ENCODE measurements around the gene RGMA. TPM values are rescaled to one million over a fixed set of nuclear protein-coding genes. Genes with fewer than 3 reads are reported as not detected.

The RGMA gene
- total RNA-seq, 4 donors from 2014 or later: 5.4 to 14.5 (median 11.0) TPM

DNA sequence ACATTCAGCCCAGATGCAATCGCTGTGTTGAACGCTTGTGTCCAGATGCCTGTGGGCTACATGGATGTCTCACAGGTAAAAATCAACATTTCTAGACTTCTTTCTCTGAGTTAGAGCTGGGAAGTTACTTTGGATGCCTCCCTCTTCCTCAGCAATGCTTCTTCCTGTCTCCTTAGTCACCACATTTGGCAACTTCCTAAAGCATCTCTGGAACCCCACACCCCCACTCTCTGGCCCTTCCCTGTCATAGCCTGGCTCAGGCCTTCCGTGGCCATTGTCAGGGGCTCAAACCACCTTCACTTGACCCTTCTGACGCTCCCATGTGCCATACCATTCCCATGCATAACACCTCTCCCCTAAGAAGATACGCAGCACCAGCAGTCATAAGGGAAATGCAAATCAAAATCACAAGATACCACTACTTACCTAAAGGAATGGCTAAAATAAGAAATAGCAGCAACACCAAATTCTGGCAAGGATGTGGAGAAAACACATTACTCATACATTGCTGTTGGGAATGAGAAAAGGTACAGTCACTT is 21.6 kb upstream of the RGMA start:
- TF ChIP-seq, protein P1, sequence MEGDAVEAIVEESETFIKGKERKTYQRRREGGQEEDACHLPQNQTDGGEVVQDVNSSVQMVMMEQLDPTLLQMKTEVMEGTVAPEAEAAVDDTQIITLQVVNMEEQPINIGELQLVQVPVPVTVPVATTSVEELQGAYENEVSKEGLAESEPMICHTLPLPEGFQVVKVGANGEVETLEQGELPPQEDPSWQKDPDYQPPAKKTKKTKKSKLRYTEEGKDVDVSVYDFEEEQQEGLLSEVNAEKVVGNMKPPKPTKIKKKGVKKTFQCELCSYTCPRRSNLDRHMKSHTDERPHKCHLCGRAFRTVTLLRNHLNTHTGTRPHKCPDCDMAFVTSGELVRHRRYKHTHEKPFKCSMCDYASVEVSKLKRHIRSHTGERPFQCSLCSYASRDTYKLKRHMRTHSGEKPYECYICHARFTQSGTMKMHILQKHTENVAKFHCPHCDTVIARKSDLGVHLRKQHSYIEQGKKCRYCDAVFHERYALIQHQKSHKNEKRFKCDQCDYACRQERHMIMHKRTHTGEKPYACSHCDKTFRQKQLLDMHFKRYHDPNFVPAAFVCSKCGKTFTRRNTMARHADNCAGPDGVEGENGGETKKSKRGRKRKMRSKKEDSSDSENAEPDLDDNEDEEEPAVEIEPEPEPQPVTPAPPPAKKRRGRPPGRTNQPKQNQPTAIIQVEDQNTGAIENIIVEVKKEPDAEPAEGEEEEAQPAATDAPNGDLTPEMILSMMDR (IDR thresholded peaks at IDR 0.05; ENCODE audit: low read depth): no peak

GRCh38 chr15:93109336-93110102 is 20.5 kb upstream of the RGMA start:
- TF ChIP-seq, protein P1 (IDR thresholded peaks at IDR 0.05; ENCODE audit: low read depth): no peak

DNA sequence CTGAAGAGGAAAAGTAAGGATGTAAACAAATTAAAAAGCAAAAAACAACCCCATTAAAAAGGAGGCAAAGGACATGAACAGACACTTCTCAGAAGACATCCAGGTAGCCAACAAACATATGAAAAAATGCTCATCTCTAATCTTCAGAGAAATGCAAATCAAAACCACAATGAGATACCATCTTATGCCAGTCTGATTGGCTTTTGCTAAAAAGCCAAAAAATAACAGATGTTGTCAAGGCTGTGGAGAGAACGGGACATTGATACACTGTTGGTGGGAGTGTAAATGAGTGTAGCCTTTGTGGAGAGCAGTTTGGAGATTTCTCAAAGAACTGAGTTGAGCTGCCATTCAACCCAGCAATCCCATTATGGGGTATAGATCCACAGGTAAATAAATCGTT is 18.6 kb upstream of the RGMA start:
- TF ChIP-seq, protein P1 (IDR thresholded peaks at IDR 0.05; ENCODE audit: low read depth): no peak

- TF ChIP-seq, protein P1 (IDR thresholded peaks at IDR 0.05; ENCODE audit: low read depth): no peak
These were observed 16.5 kb upstream of the RGMA start for GRCh38 chr15:93105485-93105884.

DNA sequence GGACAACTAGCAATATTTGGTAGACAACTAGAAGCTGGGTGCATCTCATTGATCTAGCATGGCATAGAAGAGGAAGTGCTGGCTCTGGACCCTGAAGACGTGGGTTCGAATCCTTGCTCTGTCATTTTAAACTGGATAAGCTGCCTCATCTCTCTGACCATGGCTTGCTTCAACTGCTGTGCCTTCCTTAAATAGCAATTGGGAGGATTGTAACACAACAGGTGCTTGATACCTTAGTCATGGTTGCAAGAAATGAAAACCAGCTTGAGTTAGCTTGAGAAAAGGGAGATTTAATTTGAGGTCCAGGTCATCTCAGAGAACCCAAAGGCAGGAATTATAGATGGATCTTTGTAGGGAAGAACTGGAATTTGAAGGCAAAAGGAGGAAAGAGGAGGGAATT is 14.8 kb upstream of the RGMA start:
- TF ChIP-seq, protein P1 (IDR thresholded peaks at IDR 0.05; ENCODE audit: low read depth): no peak

DNA sequence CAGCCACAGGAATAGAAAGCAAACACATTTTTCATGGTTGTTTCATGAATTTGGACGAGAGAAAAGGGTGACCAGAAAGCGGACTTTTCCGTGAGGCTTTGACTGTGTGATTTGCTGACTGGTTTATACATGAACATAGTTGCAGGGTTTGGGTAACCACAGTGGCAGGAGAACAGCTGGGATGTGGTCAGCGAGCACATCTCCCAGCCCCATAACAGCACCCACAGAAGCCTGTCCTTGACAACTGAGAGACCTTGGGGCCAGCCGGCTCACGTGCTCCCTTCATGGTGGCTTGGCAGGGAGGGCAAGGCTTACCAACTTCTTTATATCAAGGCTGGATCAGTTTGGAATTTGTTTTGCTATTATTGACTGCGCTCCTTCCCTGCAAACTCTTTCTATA is 13.2 kb upstream of the RGMA start:
- TF ChIP-seq, protein P1 (IDR thresholded peaks at IDR 0.05; ENCODE audit: low read depth): no peak

DNA sequence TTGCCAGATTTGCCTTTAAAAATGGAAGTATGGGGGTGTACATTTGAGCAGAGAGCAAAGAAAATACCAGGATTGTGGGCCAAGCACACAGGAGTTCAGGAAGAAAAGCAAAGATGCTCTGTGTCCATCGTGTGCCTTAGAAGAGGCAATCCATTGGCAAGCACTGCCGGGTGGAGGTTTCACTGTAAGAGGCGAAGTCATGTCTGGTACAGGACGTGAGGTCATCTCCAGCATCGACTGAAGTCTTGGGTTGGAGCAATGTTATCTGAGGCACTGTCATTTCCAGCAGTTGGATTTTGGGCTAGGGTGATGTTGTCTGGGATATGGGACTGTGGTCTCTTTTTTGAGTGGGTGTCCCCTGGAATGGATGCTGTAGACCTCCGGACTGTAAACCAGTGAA is 4.8 kb upstream of the RGMA start:
- TF ChIP-seq, protein P1 (IDR thresholded peaks at IDR 0.05; ENCODE audit: low read depth): no peak

Measured in subcutaneous adipose tissue (tissue), 4 donors.